H7 (cell line): ENCODE data around the gene PSIP1. TPM values are rescaled to one million over a fixed set of nuclear protein-coding genes. Genes with fewer than 3 reads are reported as not detected.
"Not testable (repeated sequence)": the region's sequence is repeated elsewhere in the genome, so short reads cannot be mapped to it uniquely, and the experiment has no call there.

ENCODE experiments used
- DNase-seq: peaks from one replicate; pipeline ENCODE4 v3.0.0; 2012
- H3K27me3 ChIP-seq: 2 replicates; pipeline ENCODE4 v1.6.0; 2011; ENCODE audit warnings: mild to moderate bottlenecking, low read length; ENCODE audit not compliant: control insufficient read depth, insufficient read depth
- H3K36me3 ChIP-seq: replicated peaks from 2 replicates; pipeline ENCODE4 v1.5.1; 2011; ENCODE audit warnings: low read length; ENCODE audit not compliant: control insufficient read depth, insufficient read depth
- H3K4me3 ChIP-seq: 2 replicates; pipeline ENCODE4 v1.5.1; 2011; ENCODE audit warnings: low read depth, mild to moderate bottlenecking, control low read depth, low read length, moderate library complexity; ENCODE audit not compliant: insufficient read depth
- total RNA-seq: library from RNA; depleted of rRNA; stranded (reverse); fragments of >200 nt; shearing (Covaris generic); gene quantifications from 2 replicates; pipeline ENCODE4 v1.2.3, GENCODE V29; 2014; rRNA removed

PSIP1 gene
- total RNA-seq, result 125 and 230 TPM in 2 replicates

GRCh38 chr9:15510789-15511575 lies at the start of gene PSIP1:
TSS of gene PSIP1 (minus strand) at chr9:15510970. CDS start at chr9:15510188, 782 bp downstream.
- peak within 1 kb of the TSS; percentile 97 for H3K4me3 ChIP-seq
- H3K27me3 ChIP-seq, result no peaks in the 10 kb centered on the region
- H3K36me3 ChIP-seq, result peaks cover 10% of the 10 kb centered on the region
- DNase-seq, result peak; percentile 80

GRCh38 chr9:15553528-15553898 lies 42.7 kb upstream of the PSIP1 start:
- no peak for DNase-seq
- no peaks in the 10 kb centered on the region for H3K36me3 ChIP-seq
- peak overlapping the region; percentile 48 for H3K4me3 ChIP-seq
- H3K27me3 ChIP-seq, result no peaks in the 10 kb centered on the region; the same call in 1 of the 2 replicates

GRCh38 chr9:15552636-15553527 lies 42.1 kb upstream of the PSIP1 start, which contains the start of gene CCDC171:
TSS of gene CCDC171 (plus strand) at chr9:15553043. CDS start at chr9:15564089, 11,046 bp downstream.
- peak; percentile 96 for DNase-seq
- H3K27me3 ChIP-seq, result no peaks in the 10 kb centered on the region; the same call in 1 of the 2 replicates
- H3K36me3 ChIP-seq, result no peaks in the 10 kb centered on the region
- peak within 1 kb of the TSS; percentile 48 for H3K4me3 ChIP-seq

- H3K4me3 ChIP-seq, result no peak overlapping the region
- H3K36me3 ChIP-seq, result no peaks in the 10 kb centered on the region
- H3K27me3 ChIP-seq, result no peaks in the 10 kb centered on the region; the same call in 1 of the 2 replicates
- DNase-seq, result no peak
Measured at GRCh38 chr9:15549611-15550010, 38.8 kb upstream of the PSIP1 start.

- Histone ChIP-seq H3K36me3 (no peaks in the 10 kb centered on the region), H3K4me3 (no peak overlapping the region), H3K27me3 (no peaks in the 10 kb centered on the region)
- DNase-seq, result no peak
Measured at GRCh38 chr9:15543047-15543813, 32.5 kb upstream of the PSIP1 start.

- DNase-seq, result no peak
- Histone ChIP-seq H3K36me3 (no peaks in the 10 kb centered on the region), H3K4me3 (no peak overlapping the region), H3K27me3 (no peaks in the 10 kb centered on the region)
Measured at GRCh38 chr9:15542624-15543023, 31.9 kb upstream of the PSIP1 start.

- Histone ChIP-seq H3K36me3 (no peaks in the 10 kb centered on the region), H3K4me3 (no peak overlapping the region), H3K27me3 (no peaks in the 10 kb centered on the region)
- DNase-seq, result no peak
Measured at GRCh38 chr9:15541872-15542271, 31.1 kb upstream of the PSIP1 start.

- DNase-seq, result no peak
- H3K4me3 ChIP-seq, result no peak overlapping the region
- no peaks in the 10 kb centered on the region for H3K27me3 ChIP-seq
- no peaks in the 10 kb centered on the region for H3K36me3 ChIP-seq
Measured at GRCh38 chr9:15531380-15531779, 20.6 kb upstream of the PSIP1 start.

- no peaks in the 10 kb centered on the region for H3K27me3 ChIP-seq
- no peak overlapping the region for H3K4me3 ChIP-seq
- no peaks in the 10 kb centered on the region for H3K36me3 ChIP-seq
- DNase-seq, result no peak
Measured at GRCh38 chr9:15529566-15530324, 19.0 kb upstream of the PSIP1 start.

- H3K4me3 ChIP-seq, H3K36me3 ChIP-seq, H3K27me3 ChIP-seq, DNase-seq: not testable (repeated sequence)
Measured at GRCh38 chr9:15527035-15527434, 16.3 kb upstream of the PSIP1 start.

- Histone ChIP-seq H3K36me3 (no peaks in the 10 kb centered on the region), H3K4me3 (no peak overlapping the region), H3K27me3 (no peaks in the 10 kb centered on the region)
- no peak for DNase-seq
Measured at GRCh38 chr9:15525958-15526357, 15.2 kb upstream of the PSIP1 start.

GRCh38 chr9:15524845-15525455 lies 14.2 kb upstream of the PSIP1 start:
- H3K36me3 ChIP-seq, result no peaks in the 10 kb centered on the region
- H3K27me3 ChIP-seq, result no peaks in the 10 kb centered on the region
- H3K4me3 ChIP-seq, result no peak overlapping the region
- no peak for DNase-seq

GRCh38 chr9:15522130-15522755 lies 11.5 kb upstream of the PSIP1 start:
- no peak for DNase-seq
- no peak overlapping the region for H3K4me3 ChIP-seq
- no peaks in the 10 kb centered on the region for H3K36me3 ChIP-seq
- H3K27me3 ChIP-seq, result no peaks in the 10 kb centered on the region
